DMS 273 (cell line): ENCODE measurements around the gene LONRF2.

Experiments
- DNase-seq: peaks from one replicate; lab custom pipeline; 2025; ENCODE audit not compliant: unreplicated experiment; lab: John Stamatoyannopoulos, UW

The LONRF2 gene

DNA sequence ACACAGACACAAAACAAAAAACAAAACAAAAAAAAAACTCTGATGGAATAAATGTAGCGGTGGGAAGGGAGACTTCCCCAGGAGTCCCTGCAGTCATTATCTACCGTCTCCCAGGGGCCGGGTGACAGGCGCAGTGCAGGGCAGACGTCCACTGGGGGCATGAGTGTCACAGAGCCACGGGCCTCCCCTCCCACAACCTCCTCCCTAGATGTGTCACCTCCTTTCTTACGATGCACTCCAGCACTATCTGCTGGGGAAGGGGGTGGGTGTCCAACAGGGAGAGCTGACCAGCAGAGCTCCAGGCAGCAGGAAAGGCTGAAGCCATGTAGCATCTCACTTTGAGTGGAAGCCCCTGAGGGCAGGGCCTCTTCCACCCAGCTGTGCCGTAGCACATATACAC lies 84.5 kb downstream of the LONRF2 start:
- no peak for DNase-seq

DNA sequence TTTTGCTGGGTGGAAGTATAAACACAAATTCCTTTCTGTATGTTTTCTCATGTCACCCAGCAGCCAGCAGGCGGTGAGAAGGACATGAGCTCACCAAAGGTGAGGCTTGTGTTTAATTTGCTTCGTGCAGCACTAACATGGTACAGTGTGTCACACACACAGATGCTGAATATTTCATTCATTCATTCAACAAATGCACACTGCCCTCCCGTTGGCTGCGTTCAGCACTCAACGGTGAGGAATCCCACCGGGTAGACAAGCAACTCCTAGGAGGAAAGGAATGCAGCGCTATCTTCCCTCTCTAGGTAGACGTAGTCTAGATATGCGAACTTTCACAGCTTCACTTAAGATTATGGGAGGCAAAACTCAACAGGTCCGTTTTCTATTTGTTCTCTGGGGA lies 85.1 kb downstream of the LONRF2 start:
- no peak for DNase-seq

DNA sequence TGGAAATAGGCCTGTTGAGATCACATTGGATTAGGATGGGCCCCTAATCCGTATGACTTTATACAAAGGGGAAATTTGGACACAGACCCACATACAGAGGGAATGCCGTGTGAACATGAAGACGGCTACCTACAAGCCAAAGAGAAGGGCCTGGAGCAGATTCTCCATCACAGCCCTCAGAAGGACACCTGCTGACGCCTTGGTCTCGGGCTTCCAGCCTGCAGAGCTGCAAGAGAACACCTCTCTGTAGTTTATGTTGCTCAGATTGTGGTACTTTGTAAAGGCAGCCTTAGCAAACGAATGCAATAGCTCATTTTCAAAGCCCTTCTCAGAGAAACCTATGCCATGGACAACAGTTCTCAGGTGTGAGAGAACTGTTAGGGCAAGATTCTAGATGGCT lies 86.1 kb downstream of the LONRF2 start:
- DNase-seq: no peak

DNA sequence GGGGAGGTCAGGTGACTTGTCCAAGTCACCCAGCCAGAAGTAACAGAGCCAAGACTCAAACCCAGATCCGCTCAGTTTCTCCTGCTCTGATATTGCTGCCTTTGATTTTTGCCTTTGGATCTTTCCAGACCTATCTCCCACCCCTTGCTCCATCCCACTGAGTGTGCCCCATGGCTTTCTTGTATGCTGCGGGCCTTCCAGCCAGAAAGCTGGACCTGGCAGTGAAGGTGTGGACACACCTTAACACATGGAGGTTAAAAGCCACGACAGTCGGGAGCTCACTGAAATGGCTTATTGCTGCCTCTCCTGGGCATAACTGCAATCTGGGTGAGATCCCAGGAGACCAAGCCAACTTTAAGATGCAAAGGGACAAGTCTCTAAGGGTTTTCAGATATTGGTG lies 86.7 kb downstream of the LONRF2 start:
- DNase-seq: no peak

DNA sequence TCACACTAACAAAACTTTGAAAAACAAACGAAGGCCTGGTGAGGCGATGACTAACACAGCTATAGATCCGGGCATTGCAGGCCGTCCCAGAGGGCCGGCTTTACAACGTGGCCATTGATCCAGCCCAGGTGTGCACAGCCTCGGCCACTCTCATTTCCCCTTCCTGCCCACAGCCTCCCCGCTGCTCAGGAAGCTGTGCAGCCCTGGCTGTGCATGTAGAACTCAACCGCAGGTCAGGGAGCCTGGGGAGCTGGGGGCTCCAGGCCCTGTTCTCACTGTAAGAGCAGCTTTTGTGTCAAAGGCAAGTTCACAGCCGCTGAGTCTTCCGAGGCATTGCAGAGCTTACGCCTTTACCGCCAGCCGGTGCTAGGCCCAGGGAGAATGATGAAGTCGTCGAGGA lies 87.2 kb downstream of the LONRF2 start:
- DNase-seq: no peak

DNA sequence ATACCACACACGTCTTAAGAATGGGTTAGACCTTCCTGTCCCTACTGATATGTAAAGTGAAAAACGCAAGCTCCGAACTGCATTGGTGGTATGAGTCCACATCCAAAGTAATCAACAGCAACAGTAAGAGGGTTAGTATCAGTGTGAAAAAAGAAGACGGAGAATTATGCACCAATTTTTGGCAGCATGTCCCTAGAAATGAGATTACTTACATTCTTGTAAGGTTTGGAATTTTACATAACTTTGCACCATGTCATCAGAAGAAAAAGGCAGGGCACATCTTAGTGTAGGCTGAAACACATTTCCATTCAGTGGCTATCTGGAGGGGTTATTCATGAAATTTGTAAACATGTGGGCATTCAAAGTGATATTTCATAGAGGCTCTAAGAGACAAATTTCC lies 88.2 kb downstream of the LONRF2 start:
- DNase-seq: no peak

DNA sequence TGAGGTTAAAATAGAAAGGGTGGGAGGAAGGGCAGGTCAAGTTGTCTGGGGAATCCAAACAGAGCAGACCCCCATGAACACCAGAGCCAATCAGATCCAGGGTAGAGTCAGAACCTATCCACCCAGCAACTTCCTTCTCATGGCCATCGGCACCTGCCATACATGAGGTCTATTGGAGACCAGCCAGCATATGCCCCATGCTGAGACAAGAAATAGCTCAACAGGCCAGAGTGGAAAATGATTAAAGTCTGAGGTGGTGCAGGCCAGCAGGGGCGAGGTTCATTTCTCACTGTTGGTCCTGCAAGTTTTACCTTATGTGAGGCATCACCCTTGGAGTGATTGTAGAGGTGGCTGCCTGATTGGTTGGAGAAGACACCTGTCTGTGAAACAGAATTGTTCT lies 89.2 kb downstream of the LONRF2 start:
- peak; percentile 30 for DNase-seq

DNA sequence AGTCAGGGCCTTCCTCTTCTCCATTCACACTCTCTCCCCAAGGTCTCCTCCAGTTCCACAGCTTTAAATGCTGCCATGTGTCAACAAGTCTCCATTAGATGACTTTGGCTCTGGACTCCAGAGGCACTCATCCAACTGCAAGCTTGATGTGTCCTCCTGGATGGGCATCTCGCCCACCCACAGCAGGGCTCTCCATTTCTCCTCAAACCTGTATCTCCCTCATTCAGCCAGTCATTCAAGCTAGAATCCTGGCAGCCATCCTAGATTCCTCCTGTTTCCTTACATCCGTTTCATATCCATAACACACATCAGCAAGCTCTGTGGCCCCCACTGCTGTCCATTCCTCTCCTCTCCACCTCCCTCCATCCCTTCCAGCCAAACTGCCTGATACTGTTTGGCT lies 91.5 kb downstream of the LONRF2 start:
- peak; percentile 9 for DNase-seq

DNA sequence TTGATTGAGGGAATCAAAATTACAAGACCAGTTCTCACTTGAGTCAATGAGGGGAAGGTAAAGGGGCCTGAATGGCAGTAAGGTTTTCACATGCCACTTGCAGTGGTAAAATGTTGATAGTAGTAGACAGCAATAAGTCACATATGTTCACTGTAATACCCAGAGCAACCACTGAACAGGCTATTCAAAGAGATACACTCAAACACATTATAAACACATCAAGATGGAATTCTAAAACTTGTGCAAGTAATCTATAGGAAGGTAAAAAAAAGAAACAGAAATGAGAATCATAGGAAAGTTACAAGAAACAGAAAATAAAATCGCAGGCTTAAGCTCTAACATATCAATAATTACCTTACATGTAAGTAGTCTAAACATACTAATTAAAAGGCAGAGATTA lies 93.3 kb downstream of the LONRF2 start:
- DNase-seq: peak; percentile 5

DNA sequence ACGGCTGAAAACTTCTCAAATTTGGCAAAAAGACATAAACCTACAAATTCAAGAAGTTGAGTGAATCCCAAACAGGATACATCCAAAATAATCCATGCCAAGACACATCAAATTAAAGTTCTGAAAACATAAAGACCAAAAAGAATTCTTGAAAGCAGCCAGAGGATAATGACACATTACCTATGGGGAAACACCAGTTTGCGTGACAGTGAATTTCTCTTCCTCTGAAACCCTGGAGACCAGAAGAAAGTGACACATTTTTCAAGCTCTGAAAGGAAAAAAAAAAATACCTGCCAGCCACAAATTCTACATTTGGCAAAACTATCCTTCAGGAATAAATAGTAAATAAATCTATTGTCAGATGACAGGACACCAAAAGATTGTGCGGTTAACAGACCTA lies 93.9 kb downstream of the LONRF2 start:
- no peak for DNase-seq

DNA sequence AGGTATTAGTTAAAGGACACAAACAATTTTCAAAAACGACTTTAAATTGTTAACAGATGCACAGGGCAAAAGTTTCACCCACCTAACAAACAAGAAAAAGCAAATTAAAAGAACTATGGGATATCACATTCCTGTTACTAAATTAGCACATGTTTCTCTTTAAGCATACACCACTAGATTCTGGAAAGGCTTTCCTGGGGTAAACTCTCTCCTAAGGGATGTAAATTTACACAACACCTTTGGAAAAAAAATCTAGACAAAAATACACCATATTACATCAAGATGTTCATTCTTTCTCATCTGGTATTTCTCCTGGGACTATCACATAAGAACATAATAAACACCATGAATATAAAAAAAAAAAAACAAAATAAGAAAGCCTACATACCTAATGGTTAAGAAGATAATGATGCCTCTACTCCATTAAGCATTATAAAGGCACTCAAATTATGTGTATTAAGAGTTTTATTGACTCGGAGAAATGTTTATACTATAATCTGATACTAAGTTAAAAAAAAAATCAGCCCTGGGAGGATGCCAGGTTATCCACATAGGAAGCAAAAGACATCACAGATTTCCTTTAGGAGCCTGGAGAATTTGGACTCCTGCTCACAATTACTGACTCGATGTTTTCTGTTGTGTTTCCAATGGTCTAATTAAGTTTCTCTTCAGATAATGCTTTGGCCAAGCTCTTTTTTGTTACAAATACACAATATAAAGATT lies 97.2 kb downstream of the LONRF2 start:
- DNase-seq: no peak

DNA sequence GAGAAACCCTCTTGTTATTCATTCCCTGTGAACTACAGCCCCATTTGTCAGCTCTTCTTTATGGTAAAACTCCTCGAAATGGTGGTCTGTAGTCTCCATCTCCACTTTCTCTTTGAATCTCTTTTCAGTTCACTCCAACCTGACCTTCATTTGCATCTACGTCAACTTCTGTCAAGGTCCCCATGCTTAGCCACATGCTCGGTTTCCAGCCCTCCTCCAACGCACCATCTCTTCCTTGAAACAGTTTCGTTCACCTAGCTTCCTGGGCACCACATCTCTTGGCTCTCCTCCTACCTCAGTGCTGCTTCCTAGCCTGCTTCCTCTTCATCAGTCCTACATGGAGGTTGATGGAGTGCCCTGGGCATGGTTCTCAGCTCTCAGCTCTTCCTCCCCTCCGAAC lies 98.8 kb downstream of the LONRF2 start:
- no peak for DNase-seq
